OCI-LY3 (cell line): ENCODE results near the gene TMEM129.
A peak's percentile ranks its signal among the peaks of the same experiment; 100 is the strongest.

Experiments used
- H2AFZ ChIP-seq: fragments of 200-600, 300-600 bp; shearing (Covaris generic); 2 replicates; pipeline ENCODE4 v1.6.0; 2014; ENCODE audit warnings: antibody characterized with exemption, low read depth, low read length
- H3K27ac ChIP-seq: fragments of 200-600, 300-600 bp; sonication (generic); 2 replicates; pipeline ENCODE4 v1.5.1; 2014; ENCODE audit warnings: mild to moderate bottlenecking, low read length, moderate library complexity, mixed read lengths
- H3K27me3 ChIP-seq: fragments of 200-600, 300-600 bp; sonication (generic); 2 replicates; pipeline ENCODE4 v1.6.1; 2014; ENCODE audit warnings: low read depth, low read length, mixed read lengths
- H3K36me3 ChIP-seq: fragments of 200-600, 300-600 bp; sonication (generic); replicated peaks from 2 replicates; pipeline ENCODE3; 2014; ENCODE audit warnings: low read depth, low read length, mixed read lengths
- H3K4me1 ChIP-seq: fragments of 300-600, 200-600 bp; sonication (generic); 2 replicates; pipeline ENCODE4 v1.6.1; 2014; ENCODE audit warnings: low read length, mixed read lengths
- H3K4me2 ChIP-seq: fragments of 200-600, 300-600 bp; sonication (generic); 2 replicates; pipeline ENCODE4 v1.6.1; 2014; ENCODE audit warnings: low read length, mixed read lengths
- H3K4me3 ChIP-seq: fragments of 300-600, 200-600 bp; sonication (generic); 2 replicates; pipeline ENCODE4 v1.5.1; 2014; ENCODE audit warnings: antibody characterized with exemption, mild to moderate bottlenecking, low read length, moderate library complexity
- H3K79me2 ChIP-seq: fragments of 300-600, 200-600 bp; shearing (Covaris generic); 2 replicates; pipeline ENCODE4 v1.6.1; 2014; ENCODE audit warnings: mild to moderate bottlenecking, low read length, mixed read lengths
- H3K9ac ChIP-seq: fragments of 300-600, 200-600 bp; shearing (Covaris generic); 2 replicates; pipeline ENCODE4 v1.6.0; 2014; ENCODE audit warnings: mild to moderate bottlenecking, low read length, moderate library complexity
- H3K9me3 ChIP-seq: fragments of 200-600, 300-600 bp; shearing (Covaris generic); 2 replicates; pipeline ENCODE4 v1.6.1; 2014; ENCODE audit warnings: low read length, mixed read lengths; ENCODE audit not compliant: insufficient read depth
- H4K20me1 ChIP-seq: fragments of 200-600, 300-600 bp; sonication (generic); 2 replicates; pipeline ENCODE4 v1.6.1; 2016; ENCODE audit warnings: low read length, mixed read lengths; ENCODE audit not compliant: insufficient read depth
- CTCF ChIP-seq: fragments of 200-600, 300-600 bp; sonication (generic); IDR thresholded peaks from 2 replicates; pipeline ENCODE4 v1.5.1; 2014; ENCODE audit warnings: antibody characterized with exemption, low read length, low read depth
- EZH2phosphoT487 ChIP-seq: fragments of 200-600 bp; shearing (Covaris generic); IDR thresholded peaks from 2 replicates; pipeline ENCODE4 v1.6.1; 2018; ENCODE audit warnings: antibody characterized with exemption, mixed run types, low read depth

The TMEM129 gene

GRCh38 chr4:1711055-1711570 is 10.0 kb downstream of the TMEM129 start:
- peaks cover 93% of the 10 kb centered on the region for H3K79me2 ChIP-seq
- no peak overlapping the region for H2AFZ ChIP-seq
- H3K4me1 ChIP-seq = peaks cover 33% of the 10 kb centered on the region

GRCh38 chr4:1708581-1708980 is 12.5 kb downstream of the TMEM129 start:
- H3K4me3 ChIP-seq = no peak overlapping the region
- TF ChIP-seq EZH2phosphoT487 (no peak), CTCF (no peak)
- no peak overlapping the region for H3K27ac ChIP-seq
- no peaks in the 10 kb centered on the region for H3K9me3 ChIP-seq
- H4K20me1 ChIP-seq = peaks cover 72% of the 10 kb centered on the region
- H3K9ac ChIP-seq = no peak overlapping the region
- H2AFZ ChIP-seq = no peak overlapping the region
- H3K4me1 ChIP-seq = peaks cover 15% of the 10 kb centered on the region
- no peak overlapping the region for H3K4me2 ChIP-seq
- H3K27me3 ChIP-seq = no peaks in the 10 kb centered on the region
- H3K36me3 ChIP-seq = peaks cover 50% of the 10 kb centered on the region
- H3K79me2 ChIP-seq = peaks cover 93% of the 10 kb centered on the region

More at GRCh38 chr4:1711055-1711570, 10.0 kb downstream of the TMEM129 start:
- Histone ChIP-seq H3K9ac (peak overlapping the region; percentile 100), H3K9me3 (no peaks in the 10 kb centered on the region), H3K4me3 (peak overlapping the region; percentile 91), H3K27me3 (no peaks in the 10 kb centered on the region), H3K36me3 (peaks cover 41% of the 10 kb centered on the region), H3K27ac (peak overlapping the region; percentile 90), H4K20me1 (peaks cover 52% of the 10 kb centered on the region), H3K4me2 (peak overlapping the region; percentile 86)
- TF ChIP-seq CTCF = no peak
- no peak for TF ChIP-seq EZH2phosphoT487

GRCh38 chr4:1706358-1706757 is 14.8 kb downstream of the TMEM129 start:
- H3K27me3 ChIP-seq = no peaks in the 10 kb centered on the region
- peaks cover 92% of the 10 kb centered on the region for H4K20me1 ChIP-seq
- H3K4me3 ChIP-seq = no peak overlapping the region
- H2AFZ ChIP-seq = no peak overlapping the region
- H3K4me2 ChIP-seq = no peak overlapping the region
- peaks cover 98% of the 10 kb centered on the region for H3K79me2 ChIP-seq
- no peaks in the 10 kb centered on the region for H3K9me3 ChIP-seq
- TF ChIP-seq EZH2phosphoT487 (no peak), CTCF (no peak)
- peaks cover 61% of the 10 kb centered on the region for H3K36me3 ChIP-seq
- no peak overlapping the region for H3K9ac ChIP-seq
- peaks cover 15% of the 10 kb centered on the region for H3K4me1 ChIP-seq
- H3K27ac ChIP-seq = no peak overlapping the region

- Histone ChIP-seq H3K27me3 (no peaks in the 10 kb centered on the region), H4K20me1 (peaks cover 92% of the 10 kb centered on the region), H3K4me3 (no peak overlapping the region), H3K36me3 (peaks cover 61% of the 10 kb centered on the region), H3K4me1 (peaks cover 14% of the 10 kb centered on the region), H3K27ac (no peak overlapping the region), H3K9me3 (no peaks in the 10 kb centered on the region), H2AFZ (no peak overlapping the region), H3K4me2 (no peak overlapping the region), H3K9ac (no peak overlapping the region), H3K79me2 (peaks cover 98% of the 10 kb centered on the region)
- TF ChIP-seq EZH2phosphoT487 (no peak), CTCF (no peak)
Measured at GRCh38 chr4:1705732-1706131, 15.4 kb downstream of the TMEM129 start.
